ENCODE data around the gene SLC39A9.
A peak's percentile ranks its signal among the peaks of the same experiment; 100 is the strongest.

The SLC39A9 gene

DNA sequence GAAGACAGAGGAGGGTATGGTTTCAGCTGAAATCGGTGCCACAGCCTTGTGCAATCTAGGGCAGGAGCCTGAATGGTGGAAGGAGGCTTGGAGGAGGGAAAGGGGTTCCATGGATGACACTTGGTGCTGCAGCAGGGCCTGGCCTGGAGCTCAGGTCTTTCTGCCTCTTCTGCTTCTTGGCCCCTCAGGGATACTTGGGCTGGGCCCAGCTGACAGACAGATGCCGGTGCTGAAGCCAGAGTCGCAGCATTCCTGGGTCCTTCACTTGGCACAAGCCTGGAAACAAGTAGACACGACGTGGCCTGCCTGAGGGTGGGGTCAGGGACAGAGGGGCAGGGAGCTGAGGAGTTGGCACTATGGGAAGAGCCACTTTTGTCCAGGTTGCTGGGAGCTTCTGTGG is 81.6 kb downstream of the SLC39A9 start:
- no peaks in the 10 kb centered on the region for H3K9me3 ChIP-seq
- H3K4me3 ChIP-seq = no peak overlapping the region
- no peaks in the 10 kb centered on the region for H3K36me3 ChIP-seq
- peaks cover 28% of the 10 kb centered on the region; the same call in 1 of the 2 replicates for H4K20me1 ChIP-seq
- no peak overlapping the region for H3K9ac ChIP-seq
- no peak overlapping the region for H3K27ac ChIP-seq
- peaks cover 29% of the 10 kb centered on the region for H3K27me3 ChIP-seq
- H3K4me1 ChIP-seq = peaks cover 48% of the 10 kb centered on the region
- no peak overlapping the region for H3K4me2 ChIP-seq
- no peak for TF ChIP-seq Cebpa-rat (IDR thresholded peaks at IDR 0.05)

DNA sequence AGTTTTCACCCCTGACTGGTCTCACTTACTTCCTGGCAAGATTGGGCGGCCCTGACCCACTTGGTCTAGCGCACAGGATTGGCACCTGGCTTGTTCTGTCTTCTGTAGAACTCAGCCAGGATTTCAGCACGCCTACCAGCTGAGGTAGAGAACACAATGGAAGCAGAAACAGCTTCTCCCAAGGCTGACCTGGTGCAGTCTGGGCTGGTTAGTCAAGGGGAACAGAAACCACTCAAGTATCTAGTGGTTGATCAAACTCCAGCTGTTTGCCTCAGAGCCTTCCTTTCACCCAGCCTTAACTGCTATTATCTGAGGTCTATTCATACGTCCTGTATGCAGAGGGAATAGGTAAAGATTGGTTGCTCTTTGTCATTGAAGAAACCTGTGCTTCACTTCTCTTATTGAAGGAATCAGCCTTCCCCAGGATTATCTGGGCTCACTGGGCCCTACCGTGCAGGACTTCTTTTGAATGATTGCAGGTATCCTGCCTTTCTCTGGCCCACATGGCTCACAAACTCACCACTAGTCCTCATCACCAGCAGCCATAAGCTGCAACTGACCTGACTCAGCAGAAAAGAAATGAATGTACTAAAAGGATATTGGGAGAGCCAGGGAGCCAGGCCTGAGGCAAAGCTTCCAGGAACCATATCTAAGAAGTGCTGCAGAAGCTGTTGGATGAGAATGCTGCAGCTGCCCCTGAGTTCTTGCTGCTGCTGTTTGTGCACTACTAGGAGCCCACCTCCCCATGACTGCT is 83.5 kb downstream of the SLC39A9 start:
- Histone ChIP-seq H3K4me1 (peaks cover 44% of the 10 kb centered on the region), H3K27ac (peak overlapping the region; percentile 23; the same call in 1 of the 2 replicates), H3K4me3 (no peak overlapping the region), H3K36me3 (no peaks in the 10 kb centered on the region), H4K20me1 (peaks cover 28% of the 10 kb centered on the region; the same call in 1 of the 2 replicates), H3K27me3 (peaks cover 47% of the 10 kb centered on the region), H3K9me3 (no peaks in the 10 kb centered on the region), H3K9ac (no peak overlapping the region), H3K4me2 (peak overlapping the region; percentile 70)
- TF ChIP-seq Cebpa-rat (IDR thresholded peaks at IDR 0.05) = no peak

DNA sequence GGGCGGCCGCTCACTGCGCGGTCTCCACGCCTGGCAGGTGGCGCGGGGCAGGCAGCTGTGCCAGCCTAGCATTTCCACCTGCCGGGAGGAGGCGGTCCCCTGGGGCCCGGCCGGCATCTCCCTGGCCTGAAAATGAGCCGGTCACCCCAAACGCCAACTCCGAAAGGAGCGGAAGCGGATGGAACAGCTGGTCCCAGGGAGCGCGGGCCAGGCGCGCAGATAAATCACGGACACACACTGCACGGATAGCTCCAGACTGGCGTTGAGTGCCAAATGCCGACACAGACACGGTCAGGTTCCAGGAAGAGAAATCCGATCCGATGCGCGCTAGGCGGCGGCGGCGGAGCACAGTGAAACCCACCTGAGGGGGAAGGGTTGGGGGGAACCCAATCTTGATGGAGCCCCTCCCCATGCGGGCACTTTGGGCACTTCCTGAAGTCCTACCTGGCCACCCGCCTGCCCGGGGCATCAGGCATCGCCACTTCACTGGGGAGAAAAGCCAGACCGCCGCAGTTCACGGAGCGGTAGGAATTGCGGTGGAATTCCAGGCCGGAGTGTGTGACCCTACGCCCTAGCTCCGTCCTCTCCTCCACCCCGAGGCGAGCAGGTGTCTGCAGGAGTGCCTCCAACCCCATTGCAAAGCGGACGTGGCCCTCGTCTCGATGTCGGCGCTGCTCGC is 85.4 kb downstream of the SLC39A9 start:
- Histone ChIP-seq H3K4me2 (peak overlapping the region; percentile 66), H3K9ac (no peak overlapping the region), H3K36me3 (no peaks in the 10 kb centered on the region), H3K27ac (no peak overlapping the region), H4K20me1 (peaks cover 28% of the 10 kb centered on the region; the same call in 1 of the 2 replicates), H3K27me3 (peaks cover 47% of the 10 kb centered on the region), H3K9me3 (no peaks in the 10 kb centered on the region), H3K4me3 (peak overlapping the region; percentile 38), H3K4me1 (peaks cover 58% of the 10 kb centered on the region)
- TF ChIP-seq Cebpa-rat (IDR thresholded peaks at IDR 0.05) = no peak

DNA sequence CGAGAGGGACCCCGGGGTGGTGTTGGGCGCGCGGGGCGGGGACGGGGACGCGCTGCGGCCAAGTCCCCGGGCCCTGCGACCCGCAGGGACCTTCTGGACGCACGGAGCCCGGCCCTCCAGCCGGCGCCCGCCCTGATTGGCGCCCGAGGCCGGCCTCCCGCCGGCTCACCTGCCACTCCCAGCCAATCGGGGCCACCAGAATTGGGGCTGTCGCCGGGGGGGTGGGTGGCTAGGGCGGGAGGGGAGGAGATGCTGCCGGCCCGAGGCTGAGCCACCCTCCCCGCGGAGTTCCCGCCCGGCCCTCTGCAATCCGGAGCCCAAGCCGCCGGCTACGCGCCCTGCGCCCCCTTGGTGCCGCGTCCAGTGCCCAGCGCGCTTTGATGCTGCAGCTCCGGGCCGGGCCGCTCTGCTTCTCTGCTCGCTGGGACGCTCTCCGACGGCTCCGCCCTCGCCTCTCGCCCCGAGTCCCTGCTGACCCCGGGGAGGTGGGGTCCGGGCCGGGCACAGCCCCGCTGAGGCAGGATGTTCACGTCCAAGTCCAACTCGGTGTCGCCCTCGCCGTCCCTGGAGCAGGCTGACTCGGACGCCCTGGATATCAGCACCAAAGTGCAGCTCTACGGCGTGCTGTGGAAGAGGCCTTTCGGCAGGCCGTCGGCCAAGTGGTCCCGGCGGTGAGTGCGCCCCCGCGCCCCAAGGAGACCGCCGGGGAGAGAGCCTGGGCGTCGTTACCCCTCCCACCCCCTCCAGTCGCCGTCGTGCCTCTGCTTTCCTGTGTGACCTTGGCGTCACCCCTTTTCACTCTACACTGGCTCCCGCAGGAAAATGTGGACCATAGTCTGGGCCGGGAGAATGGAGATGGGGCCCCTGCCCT is 86.2 kb downstream of the SLC39A9 start, which contains the start of gene PLEKHD1:
TSS of gene PLEKHD1 (plus strand) at position 285 of the 871 bp plus-strand sequence. CDS start at position 523, 238 bp downstream.
- no peaks in the 10 kb centered on the region for H3K36me3 ChIP-seq
- H3K4me1 ChIP-seq = peaks cover 58% of the 10 kb centered on the region
- H3K9ac ChIP-seq = no peak within 1 kb of the TSS
- H3K27ac ChIP-seq = no peak within 1 kb of the TSS
- H3K9me3 ChIP-seq = no peaks in the 10 kb centered on the region
- peak within 1 kb of the TSS; percentile 38 for H3K4me3 ChIP-seq
- H4K20me1 ChIP-seq = peaks cover 28% of the 10 kb centered on the region; the same call in 1 of the 2 replicates
- no peak for TF ChIP-seq Cebpa-rat (IDR thresholded peaks at IDR 0.05)
- H3K27me3 ChIP-seq = peaks cover 47% of the 10 kb centered on the region
- peak within 1 kb of the TSS; percentile 66 for H3K4me2 ChIP-seq

DNA sequence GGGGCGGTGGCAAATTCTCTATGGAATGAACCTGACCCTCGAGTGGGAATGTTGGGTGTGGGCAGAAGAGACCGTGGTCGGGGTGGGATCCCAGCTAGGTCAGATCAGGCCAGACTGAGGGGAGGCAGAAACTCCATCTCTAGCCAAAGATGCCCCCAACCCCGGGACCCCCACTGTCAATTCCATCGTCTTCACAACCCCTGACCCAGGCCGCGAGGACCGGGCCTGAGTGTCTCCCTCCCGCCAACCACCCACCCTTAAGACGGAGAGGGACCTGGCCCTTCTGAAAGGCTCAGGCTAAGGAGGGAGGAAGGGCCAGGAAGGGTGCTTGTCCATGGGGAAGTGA is 86.8 kb downstream of the SLC39A9 start:
- TF ChIP-seq Cebpa-rat (IDR thresholded peaks at IDR 0.05) = no peak

DNA sequence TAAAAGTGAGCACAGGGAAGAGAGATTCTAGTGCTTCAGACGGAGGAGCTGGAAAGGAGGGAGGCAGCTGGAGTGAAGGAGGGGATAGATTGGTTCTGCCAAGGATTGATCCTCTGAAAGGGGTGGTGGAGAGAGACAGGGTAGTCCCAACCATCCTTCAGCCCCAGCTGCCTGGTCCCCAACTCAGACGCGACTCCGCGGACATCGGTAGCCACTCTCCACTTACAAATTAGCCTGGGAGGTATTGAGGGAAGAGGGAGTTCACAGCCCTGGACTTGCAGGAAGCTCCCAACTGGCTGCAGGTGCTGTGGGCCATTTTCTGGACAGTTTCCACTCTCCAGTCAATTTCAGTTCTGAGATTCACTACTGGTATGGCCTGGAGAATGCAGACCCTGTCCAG is 87.2 kb downstream of the SLC39A9 start:
- no peaks in the 10 kb centered on the region for H3K36me3 ChIP-seq
- no peak overlapping the region for H3K9ac ChIP-seq
- H3K27me3 ChIP-seq = peaks cover 47% of the 10 kb centered on the region
- no peak for TF ChIP-seq Cebpa-rat (IDR thresholded peaks at IDR 0.05)
- H3K4me1 ChIP-seq = peaks cover 55% of the 10 kb centered on the region
- H3K27ac ChIP-seq = no peak overlapping the region
- H3K9me3 ChIP-seq = no peaks in the 10 kb centered on the region
- no peak overlapping the region for H3K4me3 ChIP-seq
- H3K4me2 ChIP-seq = no peak overlapping the region
- H4K20me1 ChIP-seq = peaks cover 28% of the 10 kb centered on the region; the same call in 1 of the 2 replicates

More for the DNA sequence above, 86.8 kb downstream of the SLC39A9 start:
- Histone ChIP-seq H3K9me3 (no peaks in the 10 kb centered on the region), H3K4me3 (no peak overlapping the region), H3K4me2 (no peak overlapping the region), H3K4me1 (peaks cover 58% of the 10 kb centered on the region), H3K36me3 (no peaks in the 10 kb centered on the region), H3K9ac (no peak overlapping the region), H3K27ac (no peak overlapping the region), H3K27me3 (peaks cover 47% of the 10 kb centered on the region), H4K20me1 (peaks cover 28% of the 10 kb centered on the region; the same call in 1 of the 2 replicates)

DNA sequence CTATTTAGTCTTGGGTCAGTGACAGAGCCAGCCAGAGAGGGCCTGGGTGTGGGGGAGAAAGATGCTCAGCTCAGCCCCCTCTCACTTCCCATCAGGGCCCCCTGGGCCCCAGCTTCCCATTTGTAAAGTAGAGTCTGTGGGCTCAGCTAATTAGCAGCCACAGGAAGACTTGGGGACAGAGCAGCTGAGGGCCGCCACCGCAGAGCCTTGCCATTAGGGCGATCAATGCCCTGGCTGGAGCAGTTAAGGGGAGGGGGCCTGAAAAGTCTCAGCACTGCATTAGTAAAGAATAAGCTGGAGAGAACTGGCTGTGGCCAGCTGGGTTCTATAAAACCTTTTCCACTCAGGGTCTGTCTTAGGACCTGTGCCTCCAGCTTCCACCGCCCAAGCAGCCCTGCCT is 88.7 kb downstream of the SLC39A9 start:
- Histone ChIP-seq H3K27ac (no peak overlapping the region), H3K9me3 (no peaks in the 10 kb centered on the region), H3K4me1 (peaks cover 40% of the 10 kb centered on the region), H3K27me3 (peaks cover 47% of the 10 kb centered on the region), H3K4me3 (no peak overlapping the region), H3K9ac (no peak overlapping the region), H3K4me2 (peak overlapping the region; percentile 51), H3K36me3 (no peaks in the 10 kb centered on the region), H4K20me1 (peaks cover 24% of the 10 kb centered on the region; the same call in 1 of the 2 replicates)
- no peak for TF ChIP-seq Cebpa-rat (IDR thresholded peaks at IDR 0.05)

DNA sequence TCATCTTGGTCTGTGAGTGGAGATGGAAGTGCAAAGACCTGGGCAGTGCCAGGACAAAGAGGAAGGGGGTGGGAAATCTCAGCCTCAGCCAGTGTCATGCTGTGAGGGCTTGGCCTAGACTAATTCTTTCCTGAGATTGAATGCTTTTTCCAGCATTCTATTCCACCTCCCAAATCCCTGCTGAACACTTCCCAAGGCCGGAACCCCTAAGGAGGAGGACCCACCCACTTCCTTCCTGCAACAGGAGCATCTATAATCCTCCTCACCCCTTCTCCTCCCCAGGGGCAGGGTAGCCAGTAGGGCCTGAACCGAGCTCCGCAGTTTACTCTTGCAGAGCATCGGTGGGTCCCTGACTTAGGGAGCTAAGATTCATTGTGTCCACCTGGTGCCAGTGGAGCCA is 89.3 kb downstream of the SLC39A9 start:
- H3K9ac ChIP-seq = no peak overlapping the region
- H3K27me3 ChIP-seq = peaks cover 42% of the 10 kb centered on the region
- H3K4me3 ChIP-seq = no peak overlapping the region
- H3K4me1 ChIP-seq = peaks cover 34% of the 10 kb centered on the region
- TF ChIP-seq Cebpa-rat (IDR thresholded peaks at IDR 0.05) = no peak
- peak overlapping the region; percentile 51 for H3K4me2 ChIP-seq
- peaks cover 18% of the 10 kb centered on the region; the same call in 1 of the 2 replicates for H4K20me1 ChIP-seq
- no peak overlapping the region for H3K27ac ChIP-seq
- no peaks in the 10 kb centered on the region for H3K9me3 ChIP-seq
- no peaks in the 10 kb centered on the region for H3K36me3 ChIP-seq

DNA sequence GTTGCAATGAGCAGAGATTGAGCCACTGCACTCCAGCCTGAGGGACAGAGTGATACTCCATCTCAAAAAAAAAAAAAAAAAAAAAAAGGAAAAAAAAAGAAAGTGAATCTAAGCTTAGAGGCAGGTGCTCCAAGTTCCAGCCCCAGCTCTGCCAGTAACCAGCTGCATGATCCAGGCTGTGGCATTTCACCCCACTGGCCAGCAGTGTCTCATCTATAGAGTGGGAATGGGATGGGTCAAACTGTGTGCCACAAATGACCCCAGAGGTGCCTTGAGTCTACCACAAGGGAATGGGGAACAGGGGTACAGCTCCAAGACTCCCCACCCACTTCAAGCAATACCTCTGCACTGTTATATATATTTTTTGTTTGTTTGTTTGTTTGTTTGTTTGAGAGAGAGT is 91.0 kb downstream of the SLC39A9 start:
- H3K36me3 ChIP-seq = no peaks in the 10 kb centered on the region
- peaks cover 25% of the 10 kb centered on the region for H3K27me3 ChIP-seq
- H3K9me3 ChIP-seq = no peaks in the 10 kb centered on the region
- peaks cover 17% of the 10 kb centered on the region for H3K4me1 ChIP-seq
- H4K20me1 ChIP-seq = peaks cover 1% of the 10 kb centered on the region; the same call in 1 of the 2 replicates
- no peak overlapping the region for H3K4me3 ChIP-seq
- no peak overlapping the region for H3K9ac ChIP-seq
- H3K4me2 ChIP-seq = no peak overlapping the region
- TF ChIP-seq Cebpa-rat (IDR thresholded peaks at IDR 0.05) = no peak
- no peak overlapping the region for H3K27ac ChIP-seq
